ENCODE measurements around the gene CBX4.
A peak's percentile ranks its signal among the peaks of the same experiment; 100 is the strongest.

Gene CBX4

DNA sequence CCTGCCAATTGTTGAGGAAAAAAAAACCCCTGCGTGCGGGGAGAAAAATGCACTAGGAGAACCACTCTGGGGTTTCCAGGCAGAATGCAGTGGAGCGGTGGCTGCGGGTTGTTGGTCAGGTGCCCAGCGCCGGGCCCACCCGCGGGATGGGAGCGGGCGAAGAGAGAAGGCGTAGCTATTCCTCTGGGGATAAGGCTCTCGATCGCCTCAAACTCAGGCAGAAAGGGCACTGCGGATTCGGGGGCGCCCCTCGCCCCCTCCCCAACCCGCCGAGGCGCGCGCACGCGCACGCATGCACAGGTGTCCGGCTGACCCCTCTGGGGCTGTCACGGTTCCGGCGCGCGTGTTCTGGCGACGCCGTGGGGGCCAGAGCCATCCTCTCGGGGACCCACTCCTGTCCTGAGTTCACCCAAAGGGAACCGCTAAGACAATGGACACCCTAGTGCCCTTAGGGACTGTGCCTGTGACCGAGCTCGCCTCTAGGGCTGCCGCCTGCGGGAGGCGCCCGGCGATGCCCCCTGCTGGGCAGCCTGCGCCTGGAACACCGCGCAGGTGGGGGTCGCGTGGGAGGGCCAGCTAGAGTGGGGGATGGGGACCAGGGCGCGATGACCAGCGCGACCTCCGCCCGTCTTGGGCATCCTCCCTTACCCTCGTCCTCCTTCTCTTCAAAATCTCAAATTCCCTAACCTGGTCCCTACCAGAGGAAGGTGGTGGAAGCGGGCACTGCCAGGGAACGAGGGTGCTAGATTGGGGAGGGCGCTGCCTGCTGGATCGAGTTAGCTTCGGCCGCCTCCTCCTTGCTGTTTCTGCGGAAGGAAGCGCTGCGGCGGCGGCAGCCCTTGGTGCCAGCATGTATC is 28.0 kb downstream of the CBX4 start:
- no peak for DNase-seq

DNA sequence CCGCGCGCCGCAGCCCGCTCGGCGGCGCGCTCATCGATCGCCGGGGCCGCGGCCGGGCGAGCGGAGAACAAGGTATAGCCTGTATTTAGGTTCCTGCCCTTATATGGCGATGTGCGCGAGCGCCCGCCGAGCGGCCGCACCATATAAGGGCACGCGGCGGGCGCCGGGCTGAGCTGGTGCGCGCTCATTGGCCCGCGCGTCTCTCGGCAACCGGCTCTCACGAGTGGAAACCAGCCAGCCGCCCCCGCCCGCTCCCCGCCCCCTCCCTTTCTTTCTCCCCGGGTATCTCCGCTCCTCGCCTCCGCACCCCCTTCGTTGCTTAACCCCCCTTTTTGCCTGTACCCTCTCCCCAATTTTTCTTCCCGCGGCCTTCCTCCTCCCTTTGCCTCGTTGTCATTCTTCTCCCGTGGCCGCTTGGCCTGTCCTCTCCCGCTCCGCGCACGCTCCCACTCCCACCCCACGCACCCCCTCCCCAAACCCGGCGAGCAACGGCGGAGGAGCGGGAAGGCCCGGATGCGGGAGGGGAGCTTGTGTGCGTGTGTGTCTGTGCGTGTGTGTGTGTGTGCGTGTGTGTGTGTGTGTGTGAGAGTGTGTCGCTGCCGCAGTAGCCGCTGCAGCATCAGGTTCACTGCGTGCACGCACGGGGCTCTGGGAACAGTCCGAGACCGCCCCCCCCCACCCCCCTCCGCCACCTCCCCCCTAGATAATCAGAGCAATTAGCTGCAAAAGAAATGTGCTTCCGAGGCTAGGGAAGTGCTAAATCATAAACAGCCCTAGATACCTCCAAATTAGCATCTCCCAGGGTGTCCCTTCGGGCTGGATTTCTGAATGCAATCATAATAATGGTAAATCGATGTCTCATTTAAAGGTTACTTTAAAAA is 28.9 kb downstream of the CBX4 start:
- peak; percentile 42 for DNase-seq

DNA sequence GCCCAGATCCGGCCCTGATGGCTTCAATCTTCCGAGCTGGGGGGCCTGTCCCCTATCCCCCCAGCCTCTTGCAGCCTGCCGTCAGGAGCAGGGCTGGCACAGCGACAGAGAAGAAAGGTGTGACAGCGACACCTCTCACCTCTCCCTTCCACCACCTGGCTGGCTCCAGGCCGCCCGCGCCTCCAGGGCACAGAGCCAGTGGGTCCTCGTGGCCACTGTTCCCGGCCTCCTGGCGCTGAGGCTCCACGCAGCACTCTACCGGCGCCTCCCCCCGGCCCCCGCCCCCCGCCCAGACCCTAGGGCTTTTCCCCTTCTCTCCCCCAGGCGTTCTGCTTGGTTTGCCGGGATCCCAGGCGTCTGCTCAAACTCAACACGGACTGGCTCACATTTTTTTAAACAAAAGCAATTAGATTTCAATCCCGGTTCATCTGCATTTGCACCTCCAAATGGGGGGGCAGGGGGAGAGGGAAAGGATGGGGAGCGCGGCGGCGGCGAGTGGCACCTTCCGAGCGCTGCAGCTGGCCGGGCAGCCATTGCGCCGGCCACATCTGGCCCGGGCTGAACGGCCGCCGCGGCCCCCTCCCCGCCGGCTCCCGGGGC is 29.6 kb downstream of the CBX4 start:
- DNase-seq: no peak

DNA sequence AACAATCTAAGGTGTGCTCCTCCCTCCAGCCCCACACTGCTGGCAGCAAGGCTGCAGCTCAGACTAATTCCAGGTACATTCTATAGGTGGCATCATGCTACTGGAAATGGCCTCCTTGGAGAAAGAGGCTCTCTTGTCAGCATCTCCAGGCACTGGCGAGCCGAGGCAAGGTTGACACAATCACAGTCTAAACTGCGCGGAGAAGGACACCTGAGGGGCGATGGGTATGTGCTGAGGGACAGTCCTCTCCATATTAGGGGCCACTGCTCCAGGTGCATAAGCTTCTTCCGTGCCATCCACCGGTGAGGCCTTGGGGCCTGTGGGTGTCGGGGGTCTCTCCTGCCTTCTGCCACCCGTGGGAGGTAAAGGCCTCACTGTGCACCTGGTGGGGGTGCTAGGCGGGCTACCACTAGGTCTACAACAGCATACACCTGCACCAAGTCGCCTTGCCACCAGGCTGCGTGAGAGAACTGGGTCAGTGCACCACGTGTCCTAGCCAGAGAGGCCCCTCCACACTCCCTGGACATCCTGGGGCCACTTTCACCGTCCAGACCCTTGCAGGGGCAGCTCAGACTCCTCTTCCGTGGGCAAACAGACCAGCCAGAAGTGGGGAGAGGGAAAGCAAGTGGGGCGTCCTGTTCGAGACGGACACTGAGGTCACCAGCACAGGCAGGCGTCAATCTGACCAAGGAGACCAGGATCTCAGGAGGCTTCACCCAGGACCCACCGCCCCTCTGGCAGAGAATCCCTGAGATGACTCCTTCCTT is 30.3 kb downstream of the CBX4 start:
- no peak for DNase-seq

DNA sequence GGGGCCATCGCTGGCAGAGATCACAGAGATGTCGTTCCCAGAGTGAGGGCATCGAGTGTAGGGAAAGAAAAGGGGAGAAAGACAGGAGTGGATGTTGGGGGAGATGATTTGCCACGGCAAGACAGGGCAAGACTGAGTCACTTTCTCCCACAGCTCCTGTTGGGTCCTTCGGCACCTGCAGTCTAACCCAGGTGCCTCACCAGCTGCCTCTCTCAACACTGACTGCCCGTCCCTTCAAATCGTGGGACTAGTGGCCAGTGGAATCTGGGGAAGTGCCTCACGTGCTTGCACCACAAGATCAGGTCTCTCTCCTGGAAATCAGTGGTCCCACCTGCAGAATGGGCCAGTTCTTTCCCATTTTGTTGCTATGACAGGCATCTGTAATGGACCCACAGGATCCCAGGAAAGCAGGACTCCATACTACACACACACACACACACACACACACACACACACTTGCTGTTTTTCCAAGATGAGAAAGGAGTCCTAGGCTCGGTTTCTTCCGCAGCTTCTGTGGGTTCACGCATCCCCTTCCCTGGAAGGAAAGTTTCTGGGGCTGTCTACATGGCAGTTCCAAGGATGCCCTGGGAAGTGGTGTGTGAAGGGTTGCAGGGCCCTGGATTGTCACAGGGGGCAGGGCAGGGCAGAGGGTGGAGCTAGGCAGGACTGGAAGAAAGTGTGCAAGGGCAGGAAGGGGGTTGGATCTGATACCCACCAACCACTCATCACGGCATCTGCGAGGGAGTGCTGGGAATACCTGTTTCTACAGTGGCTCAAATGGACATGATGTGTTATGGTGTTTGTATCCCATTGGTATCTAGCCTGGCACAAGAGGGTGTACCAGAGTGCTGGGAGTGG is 32.1 kb downstream of the CBX4 start:
- DNase-seq: no peak

DNA sequence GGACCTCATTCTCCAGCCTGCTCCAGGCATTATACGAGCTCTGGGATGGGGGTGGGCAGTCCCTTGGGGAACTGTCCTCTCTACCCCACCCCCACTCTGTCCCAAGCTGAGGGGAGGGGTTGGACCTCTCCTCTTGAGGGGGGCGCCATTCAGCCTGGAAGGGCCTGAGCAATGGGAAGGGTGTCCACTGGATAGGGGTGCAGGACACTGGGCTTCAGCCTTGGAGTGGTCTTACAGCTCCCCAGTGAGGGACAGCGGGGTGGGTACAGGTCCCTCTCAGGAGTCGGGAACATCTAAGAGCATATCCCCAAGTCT is 32.8 kb downstream of the CBX4 start:
- no peak for DNase-seq

DNA sequence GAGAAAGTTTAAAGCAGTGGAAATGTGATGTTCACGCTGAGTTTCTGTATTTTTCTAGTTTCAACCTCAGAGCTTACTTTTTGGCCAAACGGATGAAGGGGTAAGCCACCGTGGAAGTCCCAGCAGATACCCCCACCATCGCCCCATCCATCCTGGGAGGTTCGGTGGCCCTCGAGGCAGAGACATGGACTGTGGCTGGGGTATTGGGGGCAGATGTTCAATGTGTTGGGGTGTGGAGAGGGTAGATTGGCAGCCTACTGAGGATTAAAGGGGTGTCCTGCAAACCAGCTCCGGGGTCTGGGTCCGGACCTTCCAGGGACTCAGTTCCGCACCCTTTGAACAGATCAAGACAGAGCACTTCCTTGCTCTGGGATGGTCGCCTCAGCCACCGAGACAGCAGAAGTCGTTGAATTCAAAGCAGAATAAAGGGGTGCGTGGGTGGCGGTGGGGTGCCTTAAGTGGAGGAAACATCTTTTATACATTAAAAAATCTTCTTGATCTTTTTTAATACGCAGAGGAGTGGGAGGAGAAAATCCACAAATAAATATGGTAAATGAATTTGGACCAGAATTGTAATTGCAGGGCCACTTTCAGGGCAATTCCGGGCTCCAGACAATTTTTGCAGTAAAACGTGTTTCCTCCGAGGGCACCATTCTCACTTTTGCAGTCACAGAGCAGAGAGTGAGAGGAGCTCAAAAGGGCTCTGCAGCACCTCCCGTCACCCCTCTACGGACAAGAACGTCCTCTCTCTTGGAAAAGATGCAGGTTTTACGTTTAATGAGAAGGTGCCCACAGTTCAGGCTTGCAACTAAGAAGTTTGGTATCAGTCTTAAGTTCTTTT is 34.2 kb downstream of the CBX4 start:
- DNase-seq: no peak

DNA sequence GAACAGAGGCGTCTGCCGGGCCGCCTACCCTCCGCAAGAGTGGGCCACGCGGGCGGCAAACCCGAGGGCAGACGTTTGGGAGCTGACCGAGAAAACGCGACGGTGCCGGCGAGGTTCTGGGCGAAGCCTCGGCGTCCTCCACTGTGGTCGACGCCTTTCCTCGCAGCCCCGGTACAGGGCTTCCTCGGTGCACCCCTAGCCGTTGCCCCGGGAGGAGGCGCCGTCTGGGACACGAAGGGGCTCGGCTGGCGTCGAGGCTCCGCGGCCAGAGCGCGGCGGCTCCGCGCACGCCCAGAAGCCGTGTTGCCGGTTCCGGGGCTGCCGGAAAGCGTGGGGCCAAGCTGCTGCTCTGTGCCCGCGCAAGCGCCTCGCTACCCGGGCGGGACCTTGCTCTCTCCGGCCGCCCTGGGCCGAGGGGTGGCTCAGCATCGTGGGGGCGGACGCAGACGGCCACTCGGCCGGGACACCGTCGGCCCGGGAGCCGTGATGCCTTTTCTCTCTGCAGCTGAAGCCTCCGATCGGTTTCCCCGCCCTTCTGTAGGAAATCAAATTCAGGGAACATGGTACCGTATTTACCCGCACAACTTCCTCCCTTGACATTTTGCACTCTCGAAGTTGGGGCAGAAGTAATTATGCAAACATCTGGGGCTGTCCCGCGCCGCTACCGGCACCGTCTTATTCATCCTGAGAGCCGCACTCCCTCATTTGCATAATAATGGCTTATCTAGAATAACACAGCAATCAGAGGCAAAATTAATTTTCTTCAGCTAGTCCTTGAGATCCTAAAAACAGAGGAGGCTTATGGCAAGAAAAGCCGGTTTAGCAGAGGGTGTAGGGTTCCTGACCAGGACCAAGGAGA is 35.0 kb downstream of the CBX4 start:
- no peak for DNase-seq

DNA sequence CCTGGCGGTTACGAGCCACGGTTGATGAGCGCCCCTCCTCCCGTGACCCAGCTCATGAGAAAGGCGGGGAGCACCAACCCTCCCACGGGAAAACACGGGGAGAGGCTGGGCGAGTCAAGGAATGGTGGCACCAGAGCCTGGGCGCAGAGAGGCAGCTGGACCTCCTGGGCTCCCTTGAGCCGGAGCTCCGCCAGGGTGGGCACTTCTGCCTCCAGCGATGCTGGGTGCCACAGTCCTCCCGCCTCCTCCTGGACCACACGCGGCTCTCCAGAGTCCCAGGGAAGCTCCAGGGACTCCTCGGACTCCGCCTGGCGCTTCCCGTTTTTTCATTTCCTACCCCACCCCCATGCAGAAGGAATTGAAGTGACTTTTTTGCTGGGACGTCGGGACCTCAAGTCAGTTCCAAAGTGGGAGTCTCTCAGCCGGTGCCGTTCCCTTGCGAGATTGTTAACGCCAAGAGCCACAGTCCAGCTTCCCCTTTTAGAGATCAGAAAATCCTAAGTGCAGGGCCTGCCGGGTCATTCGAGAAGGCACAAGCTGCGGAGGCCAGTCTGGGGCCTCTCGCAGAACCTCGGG is 35.7 kb downstream of the CBX4 start:
- no peak for DNase-seq

DNA sequence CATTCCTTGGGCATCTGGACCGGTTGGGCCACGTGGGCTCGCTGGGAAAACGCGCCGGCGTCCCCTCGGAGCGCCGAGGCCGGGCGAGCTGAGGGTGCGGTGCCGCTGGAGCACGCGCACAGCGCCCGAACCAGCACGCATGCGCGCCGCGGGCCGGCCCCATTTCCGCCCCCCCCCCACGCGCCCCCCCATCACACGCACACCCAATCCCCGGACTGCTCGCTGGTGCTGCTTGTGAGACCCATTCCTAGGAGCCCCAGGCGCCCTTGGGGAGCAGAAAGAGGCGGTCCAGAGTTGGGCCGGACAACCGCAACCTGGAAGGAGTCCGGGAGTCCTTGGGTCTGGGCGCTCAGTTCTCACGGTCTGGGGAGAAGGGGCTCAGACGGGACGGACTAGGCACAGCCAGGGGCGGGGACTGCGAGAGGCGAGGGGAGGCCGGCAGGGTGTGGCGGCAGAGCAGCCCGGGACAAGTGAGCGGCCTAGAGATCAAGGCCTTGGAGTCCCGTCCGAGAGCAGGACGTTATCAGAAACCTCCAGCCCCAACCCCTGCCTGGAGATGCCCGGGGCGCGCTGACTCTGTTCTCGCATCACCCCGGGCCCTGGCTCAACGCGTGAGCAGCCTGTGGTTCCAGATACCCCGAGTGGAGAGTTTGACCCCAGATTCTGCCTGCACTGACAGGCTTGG is 36.4 kb downstream of the CBX4 start:
- DNase-seq: no peak

DNA sequence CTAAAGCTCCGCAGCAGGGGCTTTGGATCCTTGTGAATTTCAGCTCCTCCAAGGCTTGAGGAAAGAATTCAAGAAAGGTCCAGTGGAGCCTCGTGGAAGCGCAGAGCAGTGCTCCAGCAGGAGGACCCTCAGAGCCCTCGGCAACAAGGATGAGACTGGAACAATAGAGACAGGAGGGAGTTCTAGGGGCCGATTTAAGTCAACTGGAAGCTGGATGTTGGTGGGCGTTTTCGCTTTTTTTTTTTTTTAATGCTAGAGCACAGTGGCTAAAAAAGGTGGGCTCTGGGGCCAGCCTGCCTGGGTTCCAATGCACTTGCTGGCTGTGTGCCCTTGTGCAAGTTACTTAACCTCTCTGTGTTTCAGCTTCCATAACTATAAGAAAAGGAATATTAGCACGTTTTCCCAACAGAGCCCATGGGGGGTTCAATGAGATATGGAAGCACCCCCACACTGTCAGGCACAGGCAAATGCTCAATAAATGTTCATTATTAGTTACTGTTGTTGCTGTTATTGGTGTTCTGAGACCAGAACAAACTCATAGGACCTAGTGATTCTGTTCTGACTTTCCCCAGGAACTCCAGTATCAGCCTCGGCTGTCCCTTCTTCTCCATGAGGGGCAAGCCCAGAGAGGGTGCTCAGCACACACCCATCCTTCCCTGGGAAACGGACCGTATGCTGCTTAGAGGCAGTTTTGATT is 37.1 kb downstream of the CBX4 start:
- no peak for DNase-seq

DNA sequence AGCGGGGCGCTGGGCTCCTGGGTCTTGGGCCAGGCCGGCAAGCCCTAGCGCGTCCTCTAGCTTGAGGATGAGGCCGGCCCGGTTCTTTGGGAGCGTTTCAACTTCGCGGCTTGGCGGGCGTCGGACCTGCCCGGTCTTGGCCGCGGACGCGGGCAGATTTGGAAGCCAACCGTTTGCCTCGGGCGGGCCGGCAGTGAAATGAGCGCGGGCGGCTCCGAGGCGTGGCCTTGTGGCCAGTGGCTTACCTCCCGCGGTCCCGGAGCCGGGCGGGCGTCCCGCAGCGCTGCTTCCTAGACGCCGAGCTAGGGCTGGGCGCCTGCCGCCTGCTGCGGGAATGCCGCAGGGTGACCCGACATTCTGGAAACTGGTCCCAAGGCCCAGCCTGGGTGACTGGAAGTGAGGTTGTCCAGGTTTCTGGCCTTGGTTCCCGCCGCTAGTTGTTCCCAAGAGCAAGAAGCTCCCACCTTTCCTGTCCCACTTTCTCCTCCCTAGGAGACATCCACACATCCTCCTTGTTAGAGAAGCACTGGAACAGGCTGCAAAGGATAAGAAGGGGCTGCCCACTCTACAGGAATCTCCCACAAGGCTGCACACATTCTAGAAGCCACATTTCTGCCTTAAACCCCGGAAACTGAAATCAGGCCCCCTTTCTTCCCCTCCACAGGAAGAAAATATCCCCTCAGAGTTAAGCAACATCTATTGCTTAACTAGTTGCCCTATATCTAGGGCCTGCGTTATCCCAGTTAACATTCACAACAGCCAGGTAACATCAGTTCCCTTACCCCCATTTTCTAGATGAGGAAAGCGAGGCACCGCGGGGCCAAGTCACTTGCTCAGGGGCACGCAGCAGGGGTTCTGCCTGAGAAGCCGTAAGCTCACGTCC is 37.8 kb downstream of the CBX4 start:
- DNase-seq: no peak

DNA sequence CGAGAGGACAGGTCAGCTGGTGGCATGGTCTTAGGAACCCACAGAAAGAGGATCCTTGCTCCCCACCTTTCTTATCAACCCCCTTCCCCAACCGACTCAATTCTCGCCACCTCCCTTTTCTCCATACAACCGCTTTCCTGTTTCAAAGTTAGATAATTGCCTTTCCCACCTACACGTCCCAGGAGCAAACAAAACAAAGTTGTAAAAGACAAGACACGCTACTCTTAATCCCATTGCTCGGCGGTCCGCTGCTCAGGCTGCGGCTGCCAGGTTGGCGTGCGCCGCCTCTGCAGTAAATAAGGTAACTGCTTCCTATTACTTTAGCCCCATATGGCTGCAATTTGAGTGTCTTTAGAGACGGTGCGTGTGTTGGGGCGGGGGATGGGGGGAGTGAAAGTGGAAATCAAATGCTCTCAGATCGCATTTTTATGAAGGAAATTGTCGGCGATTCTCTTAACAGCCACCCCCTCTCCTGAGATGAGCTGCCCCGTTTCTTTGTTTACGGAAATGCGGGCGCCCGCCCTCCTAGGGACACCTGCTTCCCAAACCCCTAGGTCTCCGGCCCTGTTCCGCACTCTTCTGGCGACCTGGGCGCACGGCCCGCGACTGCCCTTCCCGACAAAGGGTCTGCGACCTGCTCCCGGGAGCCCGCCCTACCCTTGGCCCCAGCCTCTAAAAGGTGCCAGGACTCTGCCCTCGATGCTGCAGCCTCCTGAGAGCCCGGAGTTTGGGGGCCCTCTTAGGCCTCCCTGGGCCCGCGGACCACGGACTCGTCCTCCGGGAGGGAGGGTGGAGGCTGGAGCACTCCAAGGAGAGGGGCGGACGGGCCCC is 38.7 kb downstream of the CBX4 start:
- DNase-seq: no peak

DNA sequence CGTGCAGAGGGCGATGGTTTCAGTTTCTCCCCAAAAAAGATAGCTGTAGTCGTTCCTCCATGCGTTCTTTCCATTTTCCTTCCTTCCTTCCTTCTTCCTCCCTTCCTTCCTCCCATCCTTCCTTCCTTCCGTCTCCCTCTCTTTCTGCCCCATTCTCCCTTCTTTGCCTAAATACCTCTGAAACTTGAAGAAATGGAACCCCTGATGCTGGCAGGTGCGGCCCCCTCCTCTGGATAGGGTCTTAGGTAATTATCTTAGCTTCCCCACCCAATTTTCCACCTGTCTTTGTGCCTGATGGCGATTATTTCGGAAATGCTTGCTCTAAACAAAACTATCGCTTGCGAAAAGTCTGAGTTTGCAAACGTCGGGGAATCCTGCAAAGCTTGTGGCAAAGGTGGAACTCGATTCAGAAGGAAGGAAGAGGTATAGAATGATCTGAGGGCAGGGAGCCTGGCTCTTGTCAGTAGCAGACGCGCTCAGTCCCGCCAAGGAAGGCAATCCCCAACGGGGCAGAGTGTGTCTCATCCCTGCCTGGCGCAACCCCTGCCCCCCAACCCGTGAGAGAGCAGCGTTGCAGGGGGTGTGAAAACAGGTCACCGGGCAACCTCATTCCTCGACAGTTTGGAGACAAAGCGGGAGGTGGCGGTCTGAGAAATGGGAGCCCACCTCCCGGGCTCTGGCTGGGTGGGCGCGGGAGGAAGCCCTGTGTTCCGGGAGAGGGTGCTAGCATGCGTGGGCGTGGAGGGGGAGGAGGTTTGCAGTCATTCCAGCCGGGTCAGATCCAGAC is 39.5 kb downstream of the CBX4 start:
- no peak for DNase-seq

DNA sequence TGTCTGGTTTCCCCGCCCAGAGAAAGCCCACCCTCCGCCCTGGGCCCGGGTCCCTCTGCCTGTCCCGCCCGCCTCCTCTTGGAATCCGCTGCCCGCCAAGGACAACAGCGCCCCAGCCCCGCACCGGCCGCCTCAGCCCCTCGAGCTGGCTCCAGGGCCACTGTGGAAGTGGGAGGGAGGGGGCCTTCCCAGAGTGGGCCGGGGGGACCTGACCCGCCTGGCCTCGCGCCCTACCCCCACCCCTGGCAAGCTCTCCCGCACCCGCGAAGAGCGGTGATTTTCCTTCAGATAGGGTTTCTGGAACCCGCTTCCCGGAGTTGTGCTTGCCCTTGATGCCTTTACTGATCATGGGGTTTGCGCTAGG is 40.1 kb downstream of the CBX4 start:
- DNase-seq: no peak
